ENCODE measurements around the gene MBIP.

DNA sequence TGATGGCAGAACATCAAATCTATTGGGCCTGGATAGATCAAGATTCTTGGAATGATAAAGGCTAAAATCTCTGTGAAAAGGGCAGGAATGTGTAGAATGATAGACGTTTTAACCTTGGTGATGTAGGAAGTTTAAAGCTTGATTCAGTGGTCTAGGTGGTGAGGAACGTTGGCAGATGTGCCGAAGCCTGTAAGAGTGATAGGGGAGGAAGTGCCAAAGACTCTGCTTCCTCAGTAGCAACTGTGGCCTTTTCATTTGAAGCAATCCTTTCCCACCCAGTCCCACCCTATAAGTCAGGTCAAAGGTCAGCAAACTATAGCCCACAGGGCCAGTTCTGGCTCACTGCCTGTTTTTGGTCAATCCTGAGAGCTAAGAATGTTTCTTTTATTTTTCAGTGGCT, 62.2 kb downstream of the MBIP start:
- TF ChIP-seq POLR2A (IDR thresholded peaks at IDR 0.05; ENCODE audit: low read length) (no peak), GATA1 (IDR thresholded peaks at IDR 0.05; ENCODE audit: low read depth, low read length) (no peak)

All from erythroblast (primary cell).